SIG-M5 treated with dmso at 0.1 percent for 504 hours (cell line): ENCODE measurements around the gene GPATCH11.

ENCODE experiments used
- DNase-seq: peaks from one replicate; lab custom pipeline; 2025; ENCODE audit not compliant: unreplicated experiment; lab: John Stamatoyannopoulos, UW

GPATCH11 gene

DNA sequence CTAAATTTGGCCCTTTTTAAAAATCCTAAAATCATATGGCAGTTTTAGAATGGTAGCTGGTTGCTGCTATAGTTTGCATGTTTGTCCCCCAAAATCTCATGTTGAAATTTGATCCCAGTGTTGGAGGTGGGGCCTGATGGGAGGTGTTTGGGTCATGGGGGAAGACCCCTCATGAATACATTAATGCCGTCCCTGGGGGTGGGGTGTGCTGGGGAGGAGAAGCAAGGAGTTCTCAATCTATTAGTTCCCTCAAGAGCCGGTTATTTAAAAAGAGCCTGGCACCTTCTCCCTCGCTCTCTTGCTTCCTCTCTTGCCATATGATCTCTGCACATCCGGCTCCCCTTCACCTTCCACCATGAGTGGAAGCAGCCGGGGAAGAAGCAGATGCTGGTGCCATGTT, 20.8 kb downstream of the GPATCH11 start:
- no peak for DNase-seq

DNA sequence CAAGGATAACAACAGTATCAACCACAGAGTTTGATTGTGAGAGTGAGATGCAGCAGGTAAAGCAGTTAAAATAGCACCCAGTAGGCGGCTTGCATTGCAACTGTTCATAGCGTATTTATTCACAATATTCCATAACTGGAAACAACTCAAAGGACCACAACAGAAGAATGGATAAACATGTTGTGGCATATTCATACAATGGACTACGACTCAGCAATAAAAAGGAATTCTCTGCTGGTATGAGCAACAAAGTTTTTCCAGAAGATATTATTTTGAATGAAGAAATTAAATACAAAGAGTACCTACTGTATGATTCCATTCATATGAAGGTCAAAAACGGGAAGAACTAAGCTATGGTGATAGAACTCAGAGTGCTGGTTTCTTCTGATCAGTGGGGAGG, 25.2 kb downstream of the GPATCH11 start:
- no peak for DNase-seq

DNA sequence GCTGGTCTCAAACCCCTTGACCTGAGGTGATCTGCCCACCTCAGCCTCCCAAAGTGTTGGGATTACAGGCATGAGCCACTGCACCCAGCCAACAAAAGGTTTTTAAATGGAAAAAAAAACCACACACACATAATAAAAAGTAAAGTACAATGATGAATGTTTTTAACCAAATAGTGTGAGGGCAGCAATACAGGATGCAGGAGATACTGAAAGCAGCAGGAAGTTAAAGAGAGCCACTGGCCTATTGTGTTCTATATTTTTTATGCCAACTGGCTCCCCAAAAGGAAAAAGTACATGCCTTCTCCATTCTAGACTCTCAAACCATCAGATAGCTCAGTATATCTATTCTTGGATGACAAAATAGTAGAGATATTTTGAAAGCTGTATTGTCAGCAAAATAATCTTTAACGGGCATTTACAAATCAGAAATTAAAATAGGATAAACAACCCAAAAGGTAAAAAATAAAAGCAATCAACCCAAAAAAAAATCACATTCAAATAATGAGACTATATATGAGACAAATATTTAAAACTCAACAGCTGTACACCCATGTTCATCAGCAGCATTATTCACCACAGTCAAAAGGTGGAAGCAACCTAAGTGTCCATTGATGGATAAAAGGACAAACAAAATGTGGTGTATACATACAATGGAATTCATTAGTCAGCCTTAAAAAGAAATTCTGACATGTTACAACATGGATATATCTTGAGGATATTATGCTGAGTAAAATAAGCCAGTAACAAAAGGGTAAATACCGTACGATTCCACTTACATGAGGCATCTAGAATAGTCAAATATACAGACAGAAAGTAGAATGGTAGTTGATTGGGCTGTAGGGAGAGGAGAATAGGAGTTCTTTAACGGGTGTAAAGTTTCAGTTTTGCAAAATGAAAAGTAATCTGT, 26.2 kb downstream of the GPATCH11 start:
- DNase-seq: no peak

- no peak for DNase-seq
These were observed 27.6 kb downstream of the GPATCH11 start for GRCh38 chr2:37111958-37112357.

DNA sequence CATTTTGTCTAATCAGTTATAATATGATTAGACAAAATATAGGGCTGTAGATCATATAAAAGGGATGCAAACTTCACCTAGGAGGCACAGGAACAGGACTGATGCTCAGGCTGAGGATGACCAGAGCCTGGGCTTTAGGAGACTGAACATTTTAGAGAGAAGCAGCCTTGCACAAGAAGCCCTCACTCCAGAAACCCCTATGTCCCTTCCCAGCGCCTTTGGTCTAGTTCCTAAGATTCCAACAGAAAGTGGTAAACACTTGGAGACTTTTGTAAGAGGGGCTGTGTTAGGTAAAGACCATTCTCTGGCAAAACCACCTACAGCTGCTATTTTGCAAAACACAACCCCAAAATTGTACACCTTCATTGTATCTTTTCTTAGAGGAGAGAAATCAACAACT, 33.2 kb downstream of the GPATCH11 start:
- no peak for DNase-seq

DNA sequence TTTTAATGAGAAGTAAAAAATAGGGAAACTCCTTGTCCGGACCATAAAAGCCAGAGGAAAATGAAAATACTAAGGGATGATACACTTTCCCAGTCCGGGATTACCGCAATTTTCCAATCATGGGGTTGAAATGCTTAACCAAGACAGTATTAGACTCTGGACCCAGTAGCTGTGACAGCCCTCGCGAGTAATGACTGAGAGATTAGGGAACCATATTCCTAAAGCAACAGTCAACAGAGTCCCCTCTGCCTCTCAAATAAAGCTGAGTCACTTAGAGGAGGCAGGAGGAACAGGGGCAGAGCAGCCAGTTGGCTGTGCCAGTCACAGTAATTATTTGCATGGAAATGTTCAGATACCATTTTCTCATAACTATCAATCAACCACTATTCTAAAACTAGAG, 34.8 kb downstream of the GPATCH11 start:
- peak; percentile 5 for DNase-seq

DNA sequence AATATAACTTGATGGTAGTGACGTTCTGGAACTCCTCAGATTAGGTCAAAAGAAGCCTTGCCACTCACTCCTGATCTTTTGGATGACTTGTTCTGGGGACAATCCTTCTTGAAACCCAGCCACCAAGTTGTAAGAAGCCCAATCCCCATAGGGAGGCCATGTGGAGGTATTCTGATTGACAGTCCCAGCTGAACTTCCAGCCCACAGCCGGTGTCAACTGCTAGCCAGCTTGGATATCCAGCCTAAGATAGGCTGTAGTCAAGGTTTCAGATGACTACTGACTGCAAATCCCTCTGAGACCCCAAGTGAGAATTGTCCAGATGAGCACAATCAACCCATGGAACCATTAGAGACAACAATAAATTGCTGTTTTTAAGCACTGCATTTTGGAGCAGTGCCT, 41.1 kb downstream of the GPATCH11 start:
- DNase-seq: no peak

GRCh38 chr2:37132914-37133313, 48.6 kb downstream of the GPATCH11 start:
- DNase-seq: no peak

DNA sequence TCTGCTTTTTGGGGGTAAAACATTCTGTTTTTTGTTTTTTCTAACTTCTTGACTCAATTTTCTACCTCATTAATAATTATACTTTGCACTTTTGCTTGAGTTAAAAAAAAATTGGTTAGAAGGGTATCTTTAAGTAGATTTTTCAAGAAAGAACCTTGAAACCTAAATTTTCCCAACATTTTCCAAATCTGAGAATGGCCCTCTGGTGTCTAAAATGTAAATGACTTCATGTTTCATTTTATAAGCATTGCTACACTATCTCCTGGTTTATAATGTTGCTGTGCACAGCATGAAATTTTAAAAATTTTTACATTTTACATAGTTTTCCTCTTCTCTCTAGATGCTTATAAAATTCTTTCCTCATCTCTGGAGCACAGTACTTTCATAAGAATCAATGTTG, 58.2 kb downstream of the GPATCH11 start:
- DNase-seq: no peak

GRCh38 chr2:37143974-37144373, 59.7 kb downstream of the GPATCH11 start:
- DNase-seq: peak; percentile 72

DNA sequence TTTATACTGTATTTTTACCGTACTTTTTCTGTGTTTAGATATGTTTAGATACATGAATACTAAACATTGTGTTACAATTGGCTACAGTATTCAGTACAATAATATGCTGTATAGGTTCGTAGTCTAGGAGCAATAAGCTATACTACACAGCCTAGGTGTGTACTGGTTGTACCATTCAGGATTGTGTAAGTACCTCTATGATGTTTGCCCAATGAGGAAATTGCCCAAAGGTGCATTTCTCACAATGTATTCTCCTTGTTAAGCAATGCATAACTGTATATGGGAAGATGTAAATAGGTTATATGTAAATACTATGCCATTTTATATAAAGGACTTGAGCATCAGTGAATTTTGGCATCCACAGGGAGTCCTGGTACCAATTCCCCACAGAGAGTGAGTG, 61.7 kb downstream of the GPATCH11 start:
- no peak for DNase-seq

DNA sequence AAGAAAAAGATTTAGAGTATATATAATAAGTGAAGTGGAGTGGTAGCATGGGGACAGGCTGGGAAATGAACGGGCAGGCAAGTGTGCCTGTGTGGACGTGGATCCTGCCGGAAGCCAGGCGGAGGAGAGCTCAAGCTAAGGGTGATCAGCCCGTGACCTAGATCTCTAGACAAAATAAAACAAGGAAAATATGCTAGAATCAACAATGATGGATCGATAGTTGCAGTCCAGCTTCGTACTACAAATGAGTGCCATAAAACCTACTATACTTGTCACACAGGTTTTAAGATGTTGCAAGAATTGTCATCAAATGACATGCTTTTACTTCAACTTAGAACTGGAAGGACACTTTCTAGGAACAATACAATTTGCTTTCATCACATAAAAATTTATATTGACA, 64.0 kb downstream of the GPATCH11 start:
- DNase-seq: peak; percentile 33
